Measurements from ENCODE around the gene PSMC1.
A peak's percentile ranks its signal among the peaks of the same experiment; 100 is the strongest.

Gene PSMC1

GRCh38 chr14:90255871-90256270 lies 482 bp upstream of the PSMC1 start:
- no peak for DNase-seq (ENCODE audit: low read depth in 1 of 2, low spot score in 1 of 2)
- TF ChIP-seq REST (IDR thresholded peaks at IDR 0.05; ENCODE audit: insufficient replicate concordance, low read depth), result no peak
- TF ChIP-seq POLR2AphosphoS5 (IDR thresholded peaks at IDR 0.05; ENCODE audit: low read depth), result no peak
- TF ChIP-seq SPI1 (IDR thresholded peaks at IDR 0.05; ENCODE audit: borderline replicate concordance, low read depth), result no peak
- TF ChIP-seq CTCF (IDR thresholded peaks at IDR 0.05; ENCODE audit: insufficient read depth, low read length), result no peak
- no peak for TF ChIP-seq GABPA (IDR thresholded peaks at IDR 0.05; ENCODE audit: low read depth)
- H3K4me3 ChIP-seq (replicated peaks; ENCODE audit: insufficient read depth, low read length), result peak overlapping the region; percentile 90; the same call in 1 of the 2 replicates
- peak overlapping the region; percentile 98 for H3K27ac ChIP-seq (replicated peaks)
- H3K27me3 ChIP-seq (ENCODE audit: insufficient read depth, poor library complexity, severe bottlenecking), result no peaks in the 10 kb centered on the region

- TF ChIP-seq CTCF (IDR thresholded peaks at IDR 0.05; ENCODE audit: insufficient read depth, low read length), result no peak
- Histone ChIP-seq H3K4me3 (replicated peaks; ENCODE audit: insufficient read depth, low read length) (no peak overlapping the region), H3K27me3 (ENCODE audit: insufficient read depth, poor library complexity, severe bottlenecking) (no peaks in the 10 kb centered on the region), H3K27ac (replicated peaks) (no peak overlapping the region)
- DNase-seq (ENCODE audit: low read depth in 1 of 2, low spot score in 1 of 2), result no peak
Observed at GRCh38 chr14:90263748-90264449, 7.5 kb downstream of the PSMC1 start.

DNA sequence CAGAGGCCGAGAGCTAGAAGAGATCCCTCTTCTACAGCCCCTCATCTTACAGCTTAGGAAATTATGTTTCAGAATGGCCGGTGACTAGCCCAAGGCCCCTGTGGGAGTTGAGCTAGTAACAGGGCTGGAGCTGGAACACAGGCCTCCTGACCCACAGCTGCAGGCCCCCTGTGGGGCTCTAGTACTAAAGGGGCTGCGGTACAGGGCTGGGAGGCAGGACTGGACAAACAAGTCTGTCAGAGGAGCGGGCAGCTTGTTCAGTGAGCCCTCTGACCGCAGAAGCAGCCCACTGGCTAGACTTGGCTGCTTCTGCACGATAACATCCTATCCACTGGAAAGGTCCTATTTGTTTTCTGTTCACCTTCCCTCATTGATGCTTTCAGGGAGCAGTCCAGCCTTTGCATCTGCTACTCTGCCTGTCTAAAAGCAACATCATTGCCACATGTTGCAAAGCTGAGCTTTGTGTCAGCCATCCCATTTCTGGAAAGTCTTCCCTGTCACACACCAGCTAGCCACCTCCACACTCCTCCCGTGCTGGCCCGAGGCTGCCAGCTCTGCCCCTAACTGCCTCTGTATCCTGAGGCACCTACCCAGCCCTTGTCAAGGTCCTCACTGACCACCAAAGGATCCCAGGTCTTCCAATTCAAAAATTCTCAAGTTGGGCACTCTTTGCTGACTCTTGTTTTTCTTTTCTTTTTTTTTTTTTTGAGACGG lies 10.2 kb downstream of the PSMC1 start:
- no peak overlapping the region for H3K27ac ChIP-seq (replicated peaks)
- no peak for DNase-seq (ENCODE audit: low read depth in 1 of 2, low spot score in 1 of 2)
- H3K27me3 ChIP-seq (ENCODE audit: insufficient read depth, poor library complexity, severe bottlenecking), result no peaks in the 10 kb centered on the region
- no peak for TF ChIP-seq REST (IDR thresholded peaks at IDR 0.05; ENCODE audit: insufficient replicate concordance, low read depth)
- TF ChIP-seq POLR2AphosphoS5 (IDR thresholded peaks at IDR 0.05; ENCODE audit: low read depth), result 0 out of 2 replicates have a peak, but pooled peaks have one; percentile 8
- H3K4me3 ChIP-seq (replicated peaks; ENCODE audit: insufficient read depth, low read length), result no peak overlapping the region

DNA sequence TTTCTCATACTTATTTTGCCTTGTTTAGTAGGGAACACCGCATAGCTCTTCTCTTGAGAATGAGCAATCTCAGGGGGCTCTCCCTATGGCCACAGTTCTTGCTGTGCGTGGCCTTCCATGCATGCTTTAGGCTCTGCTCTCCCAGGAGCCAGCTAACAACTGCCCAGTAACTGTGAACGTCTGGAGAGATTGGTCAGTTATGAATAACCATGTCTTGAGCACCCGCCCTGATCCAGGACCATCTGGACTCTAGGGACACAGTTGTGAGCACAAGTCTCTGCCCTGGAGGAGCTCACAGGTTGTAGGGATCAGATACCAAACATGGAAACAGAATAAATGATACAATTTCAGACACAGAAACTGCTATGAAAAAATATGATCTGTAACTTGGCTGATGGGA lies 12.1 kb downstream of the PSMC1 start:
- TF ChIP-seq CTCF (IDR thresholded peaks at IDR 0.05; ENCODE audit: insufficient read depth, low read length) (no peak), POLR2AphosphoS5 (IDR thresholded peaks at IDR 0.05; ENCODE audit: low read depth) (no peak), SPI1 (IDR thresholded peaks at IDR 0.05; ENCODE audit: borderline replicate concordance, low read depth) (no peak), REST (IDR thresholded peaks at IDR 0.05; ENCODE audit: insufficient replicate concordance, low read depth) (no peak), GABPA (IDR thresholded peaks at IDR 0.05; ENCODE audit: low read depth) (no peak)
- Histone ChIP-seq H3K27ac (replicated peaks) (no peak overlapping the region), H3K4me3 (replicated peaks; ENCODE audit: insufficient read depth, low read length) (no peak overlapping the region), H3K27me3 (ENCODE audit: insufficient read depth, poor library complexity, severe bottlenecking) (no peaks in the 10 kb centered on the region)
- DNase-seq (ENCODE audit: low read depth in 1 of 2, low spot score in 1 of 2), result no peak
